CD4-positive, alpha-beta T cell treated with Interleukin-21 for 1 hour (primary cell): ENCODE results near the gene CLCN1.

Experiments
- DNase-seq: peaks from one replicate; pipeline ENCODE4 v3.0.0-alpha.2; 2020

Gene CLCN1

GRCh38 chr7:143296686-143297085, 19.2 kb upstream of the CLCN1 start:
- DNase-seq = no peak

- DNase-seq = no peak
Measured at GRCh38 chr7:143299346-143299745, 16.6 kb upstream of the CLCN1 start.

DNA sequence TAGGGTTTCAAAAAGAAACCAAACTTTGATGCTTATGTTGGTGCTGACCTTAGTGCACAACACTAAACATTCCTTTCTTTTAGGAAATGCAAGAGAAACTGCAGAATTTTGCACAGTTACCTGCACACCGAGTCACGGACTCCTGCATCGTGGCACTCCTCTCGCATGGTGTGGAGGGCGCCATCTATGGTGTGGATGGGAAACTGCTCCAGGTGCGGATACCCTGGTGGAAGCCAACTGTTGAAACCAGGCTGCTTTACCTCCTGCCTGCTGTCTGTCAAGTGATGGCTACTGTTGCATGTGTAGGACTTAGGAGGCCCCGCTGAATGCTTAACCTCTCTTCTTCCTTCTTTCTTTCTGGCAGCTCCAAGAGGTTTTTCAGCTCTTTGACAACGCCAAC, 16.1 kb upstream of the CLCN1 start:
- peak; percentile 74 for DNase-seq

DNA sequence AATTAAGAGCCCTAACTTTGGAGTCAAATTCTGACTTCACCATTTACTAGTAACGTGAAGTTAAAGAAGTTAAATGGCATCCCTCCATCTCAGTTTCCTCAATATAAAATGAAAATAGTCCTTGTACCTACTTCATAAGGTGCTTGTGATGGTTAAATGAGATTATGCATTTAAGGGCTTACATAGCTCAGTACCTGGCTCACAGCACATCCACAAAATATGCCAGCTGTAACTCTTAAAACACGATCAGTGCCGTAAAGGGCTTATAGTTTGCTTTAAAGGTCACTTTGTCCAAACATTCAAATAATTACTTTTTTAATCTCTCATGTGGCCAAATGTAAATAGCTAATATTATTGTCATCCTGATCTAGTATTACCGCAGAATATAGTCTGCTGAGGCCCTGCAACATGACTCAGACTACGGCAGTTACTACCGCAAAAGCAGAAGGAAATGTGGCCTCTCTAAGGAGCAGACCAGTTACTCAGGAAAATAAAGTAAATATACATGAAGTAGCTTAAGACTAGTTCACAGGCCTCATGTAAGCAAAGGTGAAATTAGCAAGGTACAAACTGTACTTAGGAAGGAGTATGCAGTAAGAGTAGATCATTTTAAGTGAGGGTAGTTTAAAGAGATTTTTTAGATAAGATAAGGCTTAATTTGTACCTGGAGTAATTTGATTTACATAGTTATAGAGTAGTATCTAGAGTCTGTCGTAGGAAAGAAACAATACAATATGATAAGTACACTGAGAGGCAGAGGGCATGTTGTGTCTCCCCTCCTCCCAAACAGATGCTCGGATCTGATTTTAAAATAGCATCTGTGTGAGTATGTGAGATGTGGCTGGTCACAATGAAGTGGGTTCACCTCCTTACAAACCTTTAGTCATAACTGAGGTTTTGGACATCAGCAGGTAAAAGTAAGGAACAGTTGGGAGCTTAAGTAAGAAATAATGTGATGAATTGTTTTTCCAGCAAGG, 14.7 kb upstream of the CLCN1 start:
- no peak for DNase-seq

DNA sequence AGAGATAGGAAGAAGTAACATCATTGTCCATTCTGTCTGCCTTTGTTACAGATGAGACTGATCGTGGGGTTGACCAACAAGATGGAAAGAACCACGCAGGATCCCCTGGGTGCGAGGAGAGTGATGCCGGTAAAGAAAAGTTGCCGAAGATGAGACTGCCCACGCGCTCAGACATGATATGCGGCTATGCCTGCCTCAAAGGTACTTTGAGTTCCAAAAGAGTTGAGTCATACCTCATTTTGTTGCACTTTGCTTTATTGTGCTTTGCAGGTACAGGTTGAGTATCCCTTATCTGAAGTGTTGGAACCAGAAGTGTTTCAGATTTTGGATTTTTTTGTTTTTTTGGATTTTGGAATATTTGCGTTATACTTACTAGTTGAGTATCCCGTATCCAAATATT, 12.2 kb upstream of the CLCN1 start:
- no peak for DNase-seq

GRCh38 chr7:143304938-143305337, 11.0 kb upstream of the CLCN1 start:
- DNase-seq = no peak

DNA sequence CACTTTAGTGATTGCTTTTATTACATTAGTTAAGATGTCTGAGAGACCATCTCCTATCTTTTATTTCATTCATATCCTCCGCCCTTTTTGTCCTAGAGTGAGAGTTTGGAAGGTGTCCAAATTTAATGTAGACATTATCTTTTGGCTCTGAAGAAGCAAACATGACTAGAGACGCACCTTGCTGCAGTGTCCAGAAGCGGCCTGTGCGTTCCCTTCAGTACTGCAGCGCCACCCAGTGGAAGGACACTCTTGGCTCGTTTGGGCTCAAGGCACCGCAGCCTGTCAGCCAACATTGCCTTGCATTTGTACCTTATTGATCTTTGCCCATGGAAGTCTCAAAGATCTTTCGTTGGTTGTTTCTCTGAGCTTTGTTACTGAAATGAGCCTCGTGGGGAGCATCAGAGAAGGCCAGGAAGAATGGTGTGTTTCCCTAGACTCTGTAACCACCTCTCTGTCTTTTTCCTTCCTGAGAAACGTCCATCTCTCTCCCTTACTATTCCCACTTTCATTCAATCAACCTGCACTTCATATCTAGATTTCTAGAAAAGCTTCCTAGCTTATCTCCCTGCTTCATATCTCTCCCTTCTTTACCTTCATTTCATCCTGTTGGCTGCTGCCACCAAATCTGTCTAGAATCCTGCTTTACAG, 10.4 kb upstream of the CLCN1 start:
- peak; percentile 74 for DNase-seq

- DNase-seq = no peak
Measured at GRCh38 chr7:143308632-143309031, 7.3 kb upstream of the CLCN1 start.

- no peak for DNase-seq
Measured at GRCh38 chr7:143314127-143314526, 1.8 kb upstream of the CLCN1 start.

GRCh38 chr7:143316492-143316891, 581 bp downstream of the CLCN1 start:
- no peak for DNase-seq

DNA sequence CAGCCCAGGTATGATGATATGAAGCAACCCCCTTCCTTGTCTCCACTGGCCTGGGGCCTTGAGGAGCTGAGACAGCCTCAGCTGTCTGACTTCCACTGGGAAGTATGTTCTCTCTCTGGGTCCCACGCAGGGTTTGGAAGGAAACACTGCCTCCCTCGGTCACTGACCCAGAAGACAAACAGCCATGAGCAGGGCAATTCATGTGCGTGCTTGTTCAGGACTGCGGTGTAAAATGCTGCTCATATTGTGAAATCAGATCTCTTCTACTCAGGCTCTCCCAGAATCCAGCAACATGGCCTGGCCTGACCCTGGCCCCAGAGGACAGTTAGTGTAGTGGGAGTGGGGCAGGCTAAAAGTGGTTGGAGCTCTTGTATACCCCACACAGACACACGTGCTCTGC, 2.8 kb downstream of the CLCN1 start:
- DNase-seq = no peak

DNA sequence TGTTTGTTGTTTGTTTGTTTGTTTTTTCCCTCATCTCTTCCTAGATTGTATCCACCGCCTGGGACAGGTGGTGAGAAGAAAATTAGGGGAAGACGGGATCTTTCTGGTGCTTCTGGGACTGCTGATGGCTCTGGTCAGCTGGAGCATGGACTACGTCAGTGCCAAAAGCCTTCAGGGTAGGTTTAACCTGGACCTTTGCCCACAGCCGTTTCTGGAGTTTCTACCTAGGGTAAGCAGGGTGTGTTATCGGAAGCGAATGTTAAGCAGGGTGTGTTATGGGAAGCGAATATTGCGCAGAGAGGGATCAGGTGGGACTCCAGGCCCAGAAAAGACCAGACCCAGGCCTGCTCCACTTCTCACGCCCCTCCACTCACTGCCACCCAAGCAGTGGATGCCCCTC, 4.7 kb downstream of the CLCN1 start:
- DNase-seq = no peak

GRCh38 chr7:143321242-143321641, 5.3 kb downstream of the CLCN1 start:
- DNase-seq = no peak

GRCh38 chr7:143321734-143322133, 5.8 kb downstream of the CLCN1 start:
- DNase-seq = no peak

DNA sequence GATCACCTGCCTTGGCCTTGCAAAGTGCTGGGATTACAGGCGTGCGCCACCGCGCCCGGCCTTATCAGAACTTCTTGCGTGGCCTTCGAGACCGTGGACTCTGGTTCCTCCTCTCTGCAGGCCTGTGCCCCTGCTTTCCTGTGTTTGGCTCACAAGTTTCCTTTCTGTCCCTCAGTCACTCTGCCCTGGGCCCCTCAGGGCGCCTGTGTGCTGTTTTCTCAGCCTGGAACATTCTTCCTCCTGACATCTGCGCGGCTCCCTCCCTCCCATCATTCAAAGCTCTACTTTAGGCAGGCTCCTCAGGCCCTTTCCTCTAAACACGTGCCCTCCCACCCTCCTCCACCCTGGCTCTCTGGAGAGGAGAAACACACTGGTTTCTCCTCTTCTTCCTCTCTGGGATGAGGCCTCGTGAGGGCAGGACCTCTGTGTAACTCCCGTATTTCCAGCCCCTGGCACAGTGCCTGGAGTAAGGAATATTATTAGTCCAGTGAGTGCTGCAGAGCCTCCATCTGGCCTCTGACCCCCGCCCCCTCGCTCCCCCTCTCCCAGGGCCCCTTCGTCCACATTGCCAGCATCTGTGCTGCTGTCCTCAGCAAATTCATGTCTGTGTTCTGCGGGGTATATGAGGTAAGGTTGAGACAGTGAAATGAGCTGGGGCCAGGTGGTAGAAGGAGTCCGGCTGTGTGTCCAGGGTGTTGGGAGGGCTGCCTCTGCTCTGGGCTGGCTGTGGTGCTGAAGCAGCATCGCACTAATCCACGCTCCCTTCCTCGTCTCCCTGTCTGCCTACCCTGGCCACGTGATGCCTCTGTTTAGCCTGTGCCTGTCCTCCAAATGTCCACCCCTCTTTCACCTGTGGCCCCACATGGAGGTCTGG, 7.1 kb downstream of the CLCN1 start:
- DNase-seq = no peak

DNA sequence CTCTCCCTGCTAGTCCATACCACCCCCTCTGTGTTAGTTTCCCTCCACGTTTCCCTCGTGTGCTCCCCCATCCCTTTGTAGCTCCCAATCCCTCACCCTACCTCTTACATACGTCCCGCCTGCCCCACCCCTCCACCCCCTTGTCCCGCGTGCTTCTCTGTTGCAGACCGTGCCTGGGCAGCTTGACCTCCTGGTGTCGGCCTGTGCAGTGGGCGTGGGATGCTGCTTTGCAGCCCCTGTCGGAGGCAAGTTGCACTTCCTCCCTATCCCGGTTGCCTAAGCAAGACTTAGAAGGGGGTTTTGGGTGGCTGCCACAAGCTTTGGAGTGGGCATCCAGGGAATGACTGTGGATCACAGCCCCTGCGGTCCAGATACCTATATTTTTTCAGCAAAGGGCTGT, 7.7 kb downstream of the CLCN1 start:
- DNase-seq = no peak

GRCh38 chr7:143325240-143325639, 9.3 kb downstream of the CLCN1 start:
- DNase-seq = no peak

DNA sequence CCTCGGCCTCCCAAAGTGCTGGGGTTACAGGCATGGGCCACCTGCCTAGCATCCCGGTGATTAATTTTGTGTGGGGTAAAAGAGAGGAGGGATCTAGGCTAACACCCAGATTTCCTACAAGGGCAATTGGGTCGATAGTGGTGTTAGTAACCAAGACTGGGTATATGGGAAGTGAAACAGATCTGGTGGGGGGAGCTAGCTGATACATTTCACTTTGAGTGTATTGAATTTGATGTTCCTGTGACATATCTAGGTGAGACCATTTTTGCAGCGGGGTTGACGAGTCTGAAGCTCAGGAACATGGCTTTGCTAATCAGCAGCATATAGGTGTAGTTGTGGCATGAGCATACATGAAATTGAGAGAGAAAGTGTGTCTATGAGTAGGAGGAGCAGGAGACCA, 12.0 kb downstream of the CLCN1 start:
- DNase-seq = no peak

DNA sequence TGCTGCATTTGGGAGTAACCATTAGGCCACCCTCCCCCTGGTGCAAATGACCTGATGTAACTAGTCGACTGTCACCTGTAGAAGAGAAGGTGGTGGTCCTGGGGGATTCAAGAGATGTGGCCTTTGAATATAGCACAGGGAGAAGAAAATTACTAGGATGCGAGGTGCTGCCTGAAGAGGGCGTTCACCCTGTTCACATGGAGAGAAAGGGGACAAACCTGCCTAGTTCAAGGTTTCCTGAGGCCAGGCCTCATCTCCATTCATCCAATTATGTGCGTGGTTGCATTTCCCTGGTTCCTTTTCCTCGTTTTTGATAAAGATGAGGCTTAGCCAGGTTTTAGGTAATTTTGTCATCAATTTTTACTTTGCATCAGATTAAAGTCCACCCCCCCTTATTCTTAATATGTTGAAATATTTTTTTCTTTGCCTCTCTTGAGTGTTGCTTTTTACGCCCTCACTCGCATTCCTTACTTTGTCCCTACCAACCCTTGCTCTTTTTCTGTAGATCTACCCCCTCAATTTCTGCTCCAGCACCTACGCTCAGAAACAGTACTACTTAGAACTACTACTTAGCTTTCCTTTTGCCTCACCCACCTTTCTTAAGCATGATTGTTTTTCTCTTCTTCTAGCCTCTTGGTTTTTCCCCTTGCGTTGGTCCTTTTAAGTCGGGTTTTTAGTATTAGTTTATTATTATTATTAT, 13.7 kb downstream of the CLCN1 start:
- DNase-seq = no peak

GRCh38 chr7:143331179-143331801, 15.4 kb downstream of the CLCN1 start:
- DNase-seq = no peak

GRCh38 chr7:143334244-143334643, 18.3 kb downstream of the CLCN1 start:
- DNase-seq = no peak

GRCh38 chr7:143337216-143337615, 21.3 kb downstream of the CLCN1 start:
- no peak for DNase-seq
